H1 (cell line): ENCODE measurements around the gene KRT80.

Experiments
- CHD2 ChIP-seq: IDR thresholded peaks from 2 replicates; pipeline ENCODE4 v1.6.1; 2012; ENCODE audit warnings: low read length, improper control_type of control experiment
- CTCF ChIP-seq, 3 experiments: IDR thresholded peaks; 1 replicate in 2 of 3; 2 replicates in 1 of 3; pipeline versions ENCODE4 v1.5.1 to v1.6.1; 2011; ENCODE audit warnings: low read length in 3 of 3, mild to moderate bottlenecking in 3 of 3, inconsistent platforms in 2 of 3, low read depth in 1 of 3, moderate library complexity in 1 of 3; ENCODE audit not compliant: insufficient read depth in 1 of 3; ENCODE audit errors: control extremely low read depth in 1 of 3
- EZH2 ChIP-seq: fragments of 200-600 bp; sonication (generic); IDR thresholded peaks from 2 replicates; pipeline ENCODE4 v1.7.1; 2012; ENCODE audit warnings: low read depth, mild to moderate bottlenecking, moderate library complexity, low read length, inconsistent platforms; ENCODE audit not compliant: severe bottlenecking
- YY1 ChIP-seq: IDR thresholded peaks from 2 replicates; pipeline ENCODE4 v1.6.1; 2011; ENCODE audit warnings: low read depth, mild to moderate bottlenecking, low read length

- TF ChIP-seq EZH2 (no peak), CTCF (IDR thresholded peaks at IDR 0.05; ENCODE audit: control extremely low read depth in 1 of 3, insufficient read depth in 1 of 3, low read depth in 1 of 3, low read length in 3 of 3) (no peak), YY1 (no peak), CHD2 (no peak)
These were observed 36.6 kb upstream of the KRT80 start for GRCh38 chr12:52228366-52228765.
